PC-9 (cell line): Measurements from ENCODE around the gene GPR75.
"Not testable (repeated sequence)": the region's sequence is repeated elsewhere in the genome, so short reads cannot be mapped to it uniquely, and the experiment has no call there.

ENCODE experiments used
- EZH2 ChIP-seq: fragments of 200-600 bp; sonication (generic); IDR thresholded peaks from 2 replicates; pipeline ENCODE4 v1.8.0; 2017; ENCODE audit warnings: antibody characterized with exemption, low read depth
- TF ChIP-seq, protein P1 (sequence below): fragments of 200-600 bp; sonication (generic); conservative IDR thresholded peaks from 2 replicates; pipeline ENCODE4 v1.6.1; 2017; ENCODE audit warnings: mixed run types, antibody characterized with exemption, mild to moderate bottlenecking, moderate library complexity

DNA sequence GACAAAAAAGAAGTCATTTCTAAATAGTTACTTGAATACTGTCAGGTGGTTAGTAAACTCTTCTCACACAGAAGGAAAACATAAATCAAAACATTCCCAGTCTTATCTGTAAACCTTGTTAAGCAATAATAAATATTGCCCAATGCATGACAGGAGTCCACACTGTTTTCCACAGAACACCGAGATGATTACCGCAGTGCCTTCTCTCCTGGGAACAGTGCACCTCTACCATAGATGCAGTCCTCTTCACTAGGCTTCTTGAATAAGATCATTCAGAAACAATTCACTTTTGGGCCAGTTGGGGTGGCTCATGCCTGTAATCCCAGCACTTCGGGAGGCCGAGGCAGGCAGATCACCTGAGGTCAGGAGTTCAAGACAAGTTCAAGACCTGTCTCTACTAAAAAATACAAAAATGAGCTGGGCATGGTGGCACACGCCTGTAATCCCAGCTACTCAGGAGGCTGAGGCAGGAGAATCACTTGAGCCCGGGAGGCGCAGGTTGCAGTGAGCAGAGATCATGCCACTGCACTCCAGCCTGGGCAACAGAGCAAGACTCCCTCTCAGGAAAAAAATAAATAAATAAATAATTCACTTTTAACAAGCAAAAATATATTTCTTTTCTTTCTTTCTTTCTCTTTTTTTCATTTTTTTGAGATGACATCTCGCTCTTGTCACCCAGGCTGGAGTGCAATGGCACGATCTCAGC is 8.6 kb downstream of the GPR75 start:
- TF ChIP-seq, protein P1, sequence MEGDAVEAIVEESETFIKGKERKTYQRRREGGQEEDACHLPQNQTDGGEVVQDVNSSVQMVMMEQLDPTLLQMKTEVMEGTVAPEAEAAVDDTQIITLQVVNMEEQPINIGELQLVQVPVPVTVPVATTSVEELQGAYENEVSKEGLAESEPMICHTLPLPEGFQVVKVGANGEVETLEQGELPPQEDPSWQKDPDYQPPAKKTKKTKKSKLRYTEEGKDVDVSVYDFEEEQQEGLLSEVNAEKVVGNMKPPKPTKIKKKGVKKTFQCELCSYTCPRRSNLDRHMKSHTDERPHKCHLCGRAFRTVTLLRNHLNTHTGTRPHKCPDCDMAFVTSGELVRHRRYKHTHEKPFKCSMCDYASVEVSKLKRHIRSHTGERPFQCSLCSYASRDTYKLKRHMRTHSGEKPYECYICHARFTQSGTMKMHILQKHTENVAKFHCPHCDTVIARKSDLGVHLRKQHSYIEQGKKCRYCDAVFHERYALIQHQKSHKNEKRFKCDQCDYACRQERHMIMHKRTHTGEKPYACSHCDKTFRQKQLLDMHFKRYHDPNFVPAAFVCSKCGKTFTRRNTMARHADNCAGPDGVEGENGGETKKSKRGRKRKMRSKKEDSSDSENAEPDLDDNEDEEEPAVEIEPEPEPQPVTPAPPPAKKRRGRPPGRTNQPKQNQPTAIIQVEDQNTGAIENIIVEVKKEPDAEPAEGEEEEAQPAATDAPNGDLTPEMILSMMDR = not testable (repeated sequence)
- TF ChIP-seq EZH2 = not testable (repeated sequence)
